ENCODE measurements around the gene EMILIN3.
"Not testable (repeated sequence)": the region's sequence is repeated elsewhere in the genome, so short reads cannot be mapped to it uniquely, and the experiment has no call there.

The EMILIN3 gene

DNA sequence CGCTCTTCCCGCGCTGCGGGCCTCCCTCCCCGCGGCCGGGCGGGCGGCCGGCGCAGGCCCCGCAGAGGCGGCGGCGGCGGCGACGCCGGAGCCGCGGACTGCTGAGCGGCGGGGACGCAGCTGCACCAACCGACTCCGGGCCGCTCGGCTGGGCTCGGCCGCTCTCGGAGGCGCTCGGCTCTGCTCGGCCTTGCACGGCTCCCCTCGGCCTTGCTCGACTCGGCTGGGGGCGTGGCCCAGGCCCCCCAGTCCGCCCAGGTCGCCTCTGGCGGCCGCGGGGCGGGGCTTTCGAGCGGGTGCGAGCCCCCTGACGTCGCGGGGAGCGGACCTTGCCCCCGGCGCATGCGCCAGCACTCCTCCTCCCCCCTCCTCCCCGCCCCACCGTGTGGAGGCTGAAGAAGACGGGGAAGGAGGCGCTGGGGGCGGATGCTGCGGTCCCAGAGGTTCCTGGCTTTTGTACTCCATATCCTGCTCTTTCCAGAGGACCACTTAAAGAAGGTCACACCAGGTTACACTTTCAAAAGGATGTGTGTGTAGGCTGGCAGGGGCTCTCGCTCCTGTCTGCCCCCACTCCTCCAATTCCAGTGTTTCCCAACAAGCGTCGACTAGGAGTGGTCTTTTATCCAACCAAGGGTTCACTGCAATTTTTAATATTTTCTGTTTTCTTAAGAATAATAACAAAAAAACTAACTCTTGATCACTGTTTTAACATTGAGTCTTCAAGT lies 48.9 kb downstream of the EMILIN3 start, which contains the start of gene ZHX3:
ZHX3 (minus strand) TSS at position 186 of the 725 bp plus-strand sequence. CDS start 112,815 bp downstream, outside the sequence.
- Mint-ChIP-seq H3K4me3 (peak within 1 kb of the TSS; percentile 88 to 97), H3K9me3 (no peaks in the 10 kb centered on the region), H3K36me3 (peaks cover 3 to 14% of the 10 kb centered on the region in 2 donors), H3K27me3 (no peaks in the 10 kb centered on the region), H3K27ac (peak within 1 kb of the TSS; percentile 97), H3K4me1 (peaks cover 26 to 35% of the 10 kb centered on the region in 2 donors)
- ATAC-seq (replicated peaks) (peak; percentile 97 to 98), DNase-seq (peak; percentile 98)

DNA sequence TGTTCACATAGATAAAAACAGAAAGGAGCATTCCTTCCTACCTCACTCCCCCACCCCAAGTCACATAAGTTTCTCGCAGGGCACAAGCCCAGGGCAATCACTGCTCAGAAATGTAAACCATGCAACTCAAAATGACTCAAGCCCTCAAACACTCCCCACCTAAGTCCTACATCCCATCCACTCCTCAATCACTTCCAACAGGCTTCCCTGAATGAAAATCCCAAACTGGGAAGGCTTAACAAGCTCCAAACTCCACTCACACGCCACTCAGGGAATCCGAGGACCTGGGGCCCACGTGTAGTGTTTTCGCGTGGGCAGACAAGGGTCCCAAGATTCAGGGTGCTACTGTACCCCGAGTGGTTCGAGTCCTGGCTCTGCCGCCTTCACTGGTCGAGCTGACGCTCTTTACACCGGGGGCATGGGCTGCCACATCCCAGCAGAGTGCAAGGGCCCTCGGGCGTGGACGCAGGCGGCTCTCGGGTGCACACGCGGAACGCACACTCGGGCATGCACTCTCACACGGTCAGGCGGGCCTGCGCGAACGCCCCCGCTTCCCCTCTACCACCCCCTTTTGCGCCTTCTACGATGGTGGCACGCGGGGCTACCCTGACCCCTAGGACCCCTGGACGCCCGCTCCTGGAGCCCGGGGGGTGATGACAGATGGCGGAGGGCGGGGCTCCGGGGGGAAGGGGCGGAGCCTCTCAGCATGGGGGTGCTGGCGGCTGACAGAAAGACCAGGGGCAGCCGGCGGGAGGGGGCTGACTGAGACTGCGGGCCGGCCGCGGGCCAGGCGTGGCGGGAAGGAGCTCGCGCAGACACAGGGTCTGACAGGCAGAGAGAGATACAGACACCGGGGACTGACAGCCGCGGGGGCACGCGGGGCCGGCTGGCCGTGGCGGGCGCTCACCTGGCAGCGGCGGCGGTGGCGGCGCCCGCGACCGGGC lies 49.7 kb downstream of the EMILIN3 start:
- peak; percentile 69 to 73 for ATAC-seq (replicated peaks)
- peaks cover 3 to 14% of the 10 kb centered on the region in 2 donors for H3K36me3 Mint-ChIP-seq
- H3K4me3 Mint-ChIP-seq = peak overlapping the region; percentile 88 to 97
- H3K9me3 Mint-ChIP-seq = no peaks in the 10 kb centered on the region
- DNase-seq = peak; percentile 58
- peak overlapping the region; percentile 97 for H3K27ac Mint-ChIP-seq
- H3K27me3 Mint-ChIP-seq = no peaks in the 10 kb centered on the region
- peaks cover 26 to 35% of the 10 kb centered on the region in 2 donors for H3K4me1 Mint-ChIP-seq

DNA sequence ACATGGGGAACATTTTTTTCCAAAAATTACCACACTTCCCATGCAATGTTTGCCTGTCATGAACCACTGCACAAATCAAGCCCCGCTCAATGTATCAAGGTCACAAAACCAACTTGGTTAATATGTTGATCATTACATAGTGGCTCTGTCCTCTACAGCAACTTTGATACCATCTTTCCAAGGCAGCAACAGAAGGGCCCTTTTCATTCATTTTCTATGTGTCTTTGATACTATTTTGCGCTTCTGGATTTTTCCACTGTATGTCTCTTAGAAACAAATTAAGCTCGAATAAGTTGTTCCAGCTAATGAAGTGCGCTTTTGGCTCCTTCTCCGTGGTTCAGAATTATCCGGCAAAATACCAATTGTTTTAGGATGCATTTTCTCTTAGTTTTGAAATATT lies 50.6 kb downstream of the EMILIN3 start:
- H3K27me3 Mint-ChIP-seq = no peaks in the 10 kb centered on the region
- peaks cover 0 to 1% of the 10 kb centered on the region in 2 donors for H3K9me3 Mint-ChIP-seq
- H3K36me3 Mint-ChIP-seq = peaks cover 3 to 14% of the 10 kb centered on the region in 2 donors
- no peak overlapping the region for H3K27ac Mint-ChIP-seq
- ATAC-seq (replicated peaks) (no peak), DNase-seq (no peak)
- peaks cover 26 to 35% of the 10 kb centered on the region in 2 donors for H3K4me1 Mint-ChIP-seq
- H3K4me3 Mint-ChIP-seq = peak overlapping the region; percentile 88 to 97

DNA sequence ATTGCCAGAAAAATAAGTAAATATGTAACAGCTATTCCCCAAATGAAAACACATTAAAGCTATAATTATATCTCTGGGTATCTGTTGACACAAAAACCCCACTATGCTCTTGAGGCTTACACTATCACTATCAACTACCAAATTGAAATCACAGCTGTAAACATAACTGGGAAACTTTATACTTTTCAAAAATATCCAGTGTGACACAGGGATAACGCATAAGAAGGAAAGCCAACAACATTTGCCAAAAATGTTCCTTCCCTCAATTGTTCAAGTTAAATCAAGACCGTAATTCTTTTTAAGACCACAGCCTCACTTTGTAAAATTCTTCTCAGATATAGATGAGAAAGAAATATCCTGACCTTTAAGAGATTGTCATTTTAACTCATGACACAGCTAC lies 52.2 kb downstream of the EMILIN3 start:
- H3K27me3 Mint-ChIP-seq = no peaks in the 10 kb centered on the region
- peaks cover 11 to 24% of the 10 kb centered on the region in 2 donors for H3K36me3 Mint-ChIP-seq
- no peak for DNase-seq
- no peak for ATAC-seq (replicated peaks)
- H3K4me3 Mint-ChIP-seq = no peak overlapping the region
- peaks cover 0 to 1% of the 10 kb centered on the region in 2 donors for H3K9me3 Mint-ChIP-seq
- peaks cover 35 to 43% of the 10 kb centered on the region in 2 donors for H3K4me1 Mint-ChIP-seq
- no peak overlapping the region for H3K27ac Mint-ChIP-seq

DNA sequence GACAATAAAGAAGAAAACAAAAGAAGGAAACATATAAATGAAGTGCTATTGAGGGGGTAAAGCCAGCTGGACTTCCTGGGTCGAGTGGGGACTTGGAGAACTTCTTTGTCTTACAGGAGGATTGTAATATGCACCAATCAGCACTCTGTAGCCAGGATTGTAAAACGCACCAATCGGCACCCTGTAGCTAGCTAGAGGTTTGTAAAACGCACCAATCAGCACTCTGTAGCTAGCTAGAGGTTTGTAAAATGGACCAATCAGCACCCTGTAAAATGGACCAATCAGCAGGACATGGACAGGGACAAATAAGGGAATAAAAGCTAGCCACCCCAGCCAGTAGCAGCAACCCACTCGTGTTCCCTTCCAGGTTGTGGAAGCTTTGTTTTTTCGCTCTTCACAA lies 54.6 kb downstream of the EMILIN3 start:
- not testable (repeated sequence) for H3K27ac Mint-ChIP-seq; H3K9me3 Mint-ChIP-seq; H3K4me3 Mint-ChIP-seq; DNase-seq; H3K27me3 Mint-ChIP-seq; ATAC-seq (replicated peaks)
- H3K36me3 Mint-ChIP-seq = peaks cover 13 to 28% of the 10 kb centered on the region in 2 donors
- peaks cover 40 to 58% of the 10 kb centered on the region in 2 donors for H3K4me1 Mint-ChIP-seq

All from stimulated activated naive B cell treated with anti-CD40 and anti-IgM and Interleukin-4, amounts not matched to agents 10 μg/mL and 1 μg/mL and 100 μg/mL, for 72 hours (primary cell).